ENCODE measurements around the gene GSAP. TPM values are rescaled to one million over a fixed set of nuclear protein-coding genes. Genes with fewer than 3 reads are reported as not detected.

The GSAP gene
- total and polyA plus RNA-seq, 9 of the 15 experiments (the other 6 are each of a cell fraction or from before 2014, with no cell fraction given), result 0.13 TPM; not detected in 8

DNA sequence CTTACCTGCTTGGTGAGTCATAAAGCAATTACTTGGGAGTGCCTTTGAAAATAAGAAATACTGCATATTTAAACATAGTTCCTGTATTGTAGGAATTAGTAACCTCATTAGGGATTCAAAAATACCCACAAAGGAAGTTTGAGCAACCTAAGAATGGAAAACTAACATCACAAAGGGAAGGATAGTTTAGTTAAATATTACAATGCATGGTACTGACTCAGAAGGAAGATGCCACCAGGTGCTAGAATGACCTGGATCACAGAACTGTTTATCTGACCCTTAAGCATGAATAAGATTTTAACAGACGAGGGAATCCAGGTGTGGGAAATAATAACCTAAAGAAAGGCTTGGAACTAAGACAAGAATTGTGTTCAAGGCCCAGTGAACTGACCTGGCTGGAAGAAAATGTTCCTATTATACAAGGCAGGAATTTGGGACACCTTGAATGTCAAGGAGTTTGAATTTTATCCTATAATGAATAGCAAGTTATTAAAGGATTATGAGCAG is 106.4 kb downstream of the GSAP start:
- H3K27me3 ChIP-seq (ENCODE audit: control insufficient read depth in 2 of 2, insufficient read depth in 2 of 2, low read length in 2 of 2), result peaks cover 12 to 20% of the 10 kb centered on the region in 2 experiments; a peak in 4 of 5 replicates
- intact Hi-C loops (cut with micrococcal nuclease), result no loop called here
- H3K36me3 ChIP-seq (ENCODE audit: control insufficient read depth, insufficient read depth, low read length), result no peaks in the 10 kb centered on the region
- POLR2A ChIA-PET, result no interaction called here
- H3K79me2 ChIP-seq (ENCODE audit: control insufficient read depth, insufficient read depth, low read length), result no peaks in the 10 kb centered on the region
- H3K4me1 ChIP-seq (replicated peaks in 1 of 2; ENCODE audit: control insufficient read depth in 2 of 2, insufficient read depth in 2 of 2, low read length in 2 of 2), result no peaks in the 10 kb centered on the region; a peak in 1 of 5 replicates
- H3K9ac ChIP-seq (ENCODE audit: insufficient read depth in 1 of 2, low read depth in 2 of 2, low read length in 2 of 2), result no peak overlapping the region
- ATAC-seq (no peak), FAIRE-seq (no peak), DNase-seq (ENCODE audit: extremely low read depth in 1 of 4, low spot score in 3 of 4) (no peak)
- no peak overlapping the region for H2AFZ ChIP-seq (ENCODE audit: low read depth, low read length)
- no peak overlapping the region for H3K27ac ChIP-seq (ENCODE audit: extremely low read depth, low read depth, low read length)
- H3K4me2 ChIP-seq (ENCODE audit: insufficient read depth, low read length), result no peak overlapping the region
- BruUV-seq (replicated peaks), result no TSS peak
- no peaks in the 10 kb centered on the region for H4K20me1 ChIP-seq (replicated peaks; ENCODE audit: control insufficient read depth, insufficient read depth, low read length)
- no peak for TF ChIP-seq KLF13 (tag; IDR thresholded peaks at IDR 0.05; ENCODE audit: borderline replicate concordance, low read depth)
- no peak for TF ChIP-seq TRIM28 (IDR thresholded peaks at IDR 0.05)
- no peak for TF ChIP-seq EZH2 (IDR thresholded peaks at IDR 0.05; ENCODE audit: borderline replicate concordance, low read depth, low read length)
- no peak for TF ChIP-seq ZNF79 (CRISPR knock-in tag; IDR thresholded peaks at IDR 0.05; ENCODE audit: low read depth)
- TF ChIP-seq HOXB6 (CRISPR knock-in tag; IDR thresholded peaks at IDR 0.05; ENCODE audit: borderline replicate concordance), result no peak
- H3K9me3 ChIP-seq (replicated peaks; ENCODE audit: control insufficient read depth, insufficient read depth, low read depth, low read length), result no peaks in the 10 kb centered on the region
- H3K4me3 ChIP-seq, result no peak overlapping the region
- in situ Hi-C loops (cut with MboI), result no loop called here
- no peaks in the 10 kb centered on the region for H3K9me1 ChIP-seq (ENCODE audit: control insufficient read depth, insufficient read depth, low read length)
- 0% methylated on average over 1 of the region's 1 CpG for WGBS (ENCODE audit: insufficient coverage, low coverage, missing lambda C conversion rate)
- CTCF ChIA-PET (ENCODE audit: low intra/inter-chr PET ratio), result no interaction called here

DNA sequence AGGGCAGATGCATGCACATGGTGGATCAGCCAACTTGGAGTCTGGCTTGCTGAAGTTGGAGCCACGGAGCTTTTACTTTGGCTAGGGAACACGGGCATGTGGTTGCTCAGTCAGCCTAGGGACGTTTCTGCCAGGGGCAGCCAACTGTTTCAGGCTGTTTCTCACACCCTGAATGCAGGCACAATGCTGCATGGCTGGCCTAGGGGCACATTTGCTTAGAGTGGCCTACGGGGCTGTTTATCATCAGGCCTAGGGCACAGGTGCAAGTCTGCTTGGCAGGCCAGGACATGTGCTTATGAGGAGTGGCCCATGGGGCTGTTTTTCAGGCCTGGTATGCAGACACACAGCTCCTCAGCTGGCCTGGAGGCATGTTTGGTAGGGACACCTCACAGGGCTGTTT is 107.4 kb downstream of the GSAP start:
- Histone ChIP-seq H3K36me3 (ENCODE audit: control insufficient read depth, insufficient read depth, low read length) (no peaks in the 10 kb centered on the region), H4K20me1 (replicated peaks; ENCODE audit: control insufficient read depth, insufficient read depth, low read length) (no peaks in the 10 kb centered on the region), H3K9me1 (ENCODE audit: control insufficient read depth, insufficient read depth, low read length) (no peaks in the 10 kb centered on the region), H2AFZ (ENCODE audit: low read depth, low read length) (no peak overlapping the region), H3K4me1 (replicated peaks in 1 of 2; ENCODE audit: control insufficient read depth in 2 of 2, insufficient read depth in 2 of 2, low read length in 2 of 2) (no peaks in the 10 kb centered on the region; a peak in 1 of 5 replicates), H3K27me3 (ENCODE audit: control insufficient read depth in 2 of 2, insufficient read depth in 2 of 2, low read length in 2 of 2) (peaks cover 6 to 14% of the 10 kb centered on the region in 2 experiments; a peak in 4 of 5 replicates), H3K9me3 (replicated peaks; ENCODE audit: control insufficient read depth, insufficient read depth, low read depth, low read length) (no peaks in the 10 kb centered on the region), H3K4me2 (ENCODE audit: insufficient read depth, low read length) (no peak overlapping the region), H3K27ac (ENCODE audit: extremely low read depth, low read depth, low read length) (no peak overlapping the region), H3K9ac (ENCODE audit: insufficient read depth in 1 of 2, low read depth in 2 of 2, low read length in 2 of 2) (peak overlapping the region in 1 of 2 experiments; percentile 31; a peak in 1 of 4 replicates), H3K79me2 (ENCODE audit: control insufficient read depth, insufficient read depth, low read length) (no peaks in the 10 kb centered on the region), H3K4me3 (no peak overlapping the region)
- intact Hi-C loops (cut with micrococcal nuclease), result no loop called here
- in situ Hi-C loops (cut with MboI), result no loop called here
- FAIRE-seq (no peak), ATAC-seq (no peak), DNase-seq (ENCODE audit: extremely low read depth in 1 of 4, low spot score in 3 of 4) (no peak)
- BruUV-seq (replicated peaks), result no TSS peak
- ChIA-PET CTCF (ENCODE audit: low intra/inter-chr PET ratio) (interaction anchor here (0.6 kb wide), 1 partner anchor 76 kb away, joined by 3 read pairs; no protein-coding TSS in a partner anchor), POLR2A (interaction anchor here (0.5 to 0.6 kb wide), 2 partner anchors 24 to 146 kb away, joined by 3 read pairs; no protein-coding TSS in a partner anchor)
- 2% methylated on average over 4 of the region's 4 CpGs for WGBS (ENCODE audit: insufficient coverage, low coverage, missing lambda C conversion rate)
- TF ChIP-seq SP2 (IDR thresholded peaks at IDR 0.05; ENCODE audit: extremely low read depth, low read depth, low read length, poor library complexity, severe bottlenecking), result no peak
- TF ChIP-seq ZNF431 (CRISPR knock-in tag; IDR thresholded peaks at IDR 0.05), result no peak
- TF ChIP-seq, protein P1, sequence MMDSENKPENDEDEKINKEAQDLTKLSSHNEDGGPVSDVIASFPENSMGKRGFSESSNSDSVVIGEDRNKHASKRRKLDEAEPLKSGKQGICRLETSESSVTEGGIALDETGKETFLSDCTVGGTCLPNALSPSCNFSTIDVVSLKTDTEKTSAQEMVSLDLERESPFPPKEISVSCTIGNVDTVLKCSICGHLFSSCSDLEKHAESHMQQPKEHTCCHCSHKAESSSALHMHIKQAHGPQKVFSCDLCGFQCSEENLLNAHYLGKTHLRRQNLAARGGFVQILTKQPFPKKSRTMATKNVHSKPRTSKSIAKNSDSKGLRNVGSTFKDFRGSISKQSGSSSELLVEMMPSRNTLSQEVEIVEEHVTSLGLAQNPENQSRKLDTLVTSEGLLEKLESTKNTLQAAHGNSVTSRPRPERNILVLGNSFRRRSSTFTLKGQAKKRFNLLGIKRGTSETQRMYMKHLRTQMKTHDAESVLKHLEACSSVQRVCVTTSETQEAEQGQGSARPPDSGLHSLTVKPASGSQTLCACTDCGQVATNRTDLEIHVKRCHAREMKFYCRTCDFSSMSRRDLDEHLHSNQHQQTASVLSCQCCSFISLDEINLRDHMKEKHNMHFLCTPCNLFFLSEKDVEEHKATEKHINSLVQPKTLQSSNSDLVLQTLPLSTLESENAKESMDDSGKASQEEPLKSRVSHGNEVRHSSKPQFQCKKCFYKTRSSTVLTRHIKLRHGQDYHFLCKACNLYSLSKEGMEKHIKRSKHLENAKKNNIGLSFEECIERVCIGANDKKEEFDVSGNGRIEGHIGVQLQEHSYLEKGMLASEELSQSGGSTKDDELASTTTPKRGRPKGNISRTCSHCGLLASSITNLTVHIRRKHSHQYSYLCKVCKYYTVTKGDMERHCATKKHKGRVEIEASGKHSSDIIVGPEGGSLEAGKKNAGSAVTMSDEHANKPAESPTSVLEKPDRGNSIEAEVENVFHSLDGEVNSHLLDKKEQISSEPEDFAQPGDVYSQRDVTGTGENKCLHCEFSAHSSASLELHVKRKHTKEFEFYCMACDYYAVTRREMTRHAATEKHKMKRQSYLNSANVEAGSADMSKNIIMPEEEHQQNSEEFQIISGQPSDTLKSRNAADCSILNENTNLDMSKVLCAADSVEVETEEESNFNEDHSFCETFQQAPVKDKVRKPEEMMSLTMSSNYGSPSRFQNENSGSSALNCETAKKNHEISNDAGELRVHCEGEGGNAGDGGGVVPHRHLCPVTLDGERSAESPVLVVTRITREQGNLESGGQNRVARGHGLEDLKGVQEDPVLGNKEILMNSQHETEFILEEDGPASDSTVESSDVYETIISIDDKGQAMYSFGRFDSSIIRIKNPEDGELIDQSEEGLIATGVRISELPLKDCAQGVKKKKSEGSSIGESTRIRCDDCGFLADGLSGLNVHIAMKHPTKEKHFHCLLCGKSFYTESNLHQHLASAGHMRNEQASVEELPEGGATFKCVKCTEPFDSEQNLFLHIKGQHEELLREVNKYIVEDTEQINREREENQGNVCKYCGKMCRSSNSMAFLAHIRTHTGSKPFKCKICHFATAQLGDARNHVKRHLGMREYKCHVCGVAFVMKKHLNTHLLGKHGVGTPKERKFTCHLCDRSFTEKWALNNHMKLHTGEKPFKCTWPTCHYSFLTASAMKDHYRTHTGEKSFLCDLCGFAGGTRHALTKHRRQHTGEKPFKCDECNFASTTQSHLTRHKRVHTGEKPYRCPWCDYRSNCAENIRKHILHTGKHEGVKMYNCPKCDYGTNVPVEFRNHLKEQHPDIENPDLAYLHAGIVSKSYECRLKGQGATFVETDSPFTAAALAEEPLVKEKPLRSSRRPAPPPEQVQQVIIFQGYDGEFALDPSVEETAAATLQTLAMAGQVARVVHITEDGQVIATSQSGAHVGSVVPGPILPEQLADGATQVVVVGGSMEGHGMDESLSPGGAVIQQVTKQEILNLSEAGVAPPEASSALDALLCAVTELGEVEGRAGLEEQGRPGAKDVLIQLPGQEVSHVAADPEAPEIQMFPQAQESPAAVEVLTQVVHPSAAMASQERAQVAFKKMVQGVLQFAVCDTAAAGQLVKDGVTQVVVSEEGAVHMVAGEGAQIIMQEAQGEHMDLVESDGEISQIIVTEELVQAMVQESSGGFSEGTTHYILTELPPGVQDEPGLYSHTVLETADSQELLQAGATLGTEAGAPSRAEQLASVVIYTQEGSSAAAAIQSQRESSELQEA (IDR thresholded peaks at IDR 0.05; ENCODE audit: low read depth), result no peak
